GM12878 (cell line): Measurements from ENCODE around the gene SLC47A2. TPM values are rescaled to one million over a fixed set of nuclear protein-coding genes. Genes with fewer than 3 reads are reported as not detected.

Experiments used
- ATAC-seq: fragments of 200-7000 bp; cut with Tn5 transposase; 3 replicates; pipeline ENCODE4 v1.9.1; 2020; ENCODE audit warnings: mild to moderate bottlenecking, moderate library complexity
- BruUV-seq: library from RNA; stranded (reverse); fragments of 400-500 nt; replicated peaks from 2 replicates; lab custom pipeline; 2021; lab: Mats Ljungman, UMichigan
- CTCF ChIA-PET: fragments of 300-600 bp; sonication (Branson Sonifier 250); formaldehyde crosslinking; extraction: SDS; loops from one replicate; lab custom pipeline; 2021; ENCODE audit warnings: inconsistent platforms; lab: Yijun Ruan, JAX
- POLR2A ChIA-PET: fragments of 350-600 bp; formaldehyde crosslinking; extraction: SDS; loops from one replicate; lab custom pipeline; 2021; ENCODE audit warnings: inconsistent platforms; lab: Charles Lee
- RAD21 ChIA-PET: fragments of 300-600 bp; sonication (Branson Sonifier 250); formaldehyde crosslinking; loops from one replicate; lab custom pipeline; 2023; ENCODE audit warnings: antibody characterized with exemption; ENCODE audit not compliant: unreplicated experiment; lab: Charles Lee
- SMC1A ChIA-PET: fragments of 300-600 bp; sonication (Branson Sonifier 250); formaldehyde crosslinking; loops from one replicate; lab custom pipeline; 2023; ENCODE audit not compliant: unreplicated experiment, uncharacterized antibody; lab: Charles Lee
- DNase-seq: peaks from one replicate; pipeline ENCODE4 v3.0.0-alpha.2; 2011; ENCODE audit warnings: low read depth, low spot score
- FAIRE-seq: peaks from 3 replicates; lab custom pipeline; 2011; peaks lifted over from hg19 to GRCh38; lab: Jason Lieb, UNC
- H2AFZ ChIP-seq: 2 replicates; pipeline ENCODE4 v1.6.0; 2011; ENCODE audit warnings: low read depth, low read length, control low read depth; ENCODE audit not compliant: control insufficient read depth
- H3K27ac ChIP-seq: 2 replicates; pipeline ENCODE4 v1.5.1; 2011; ENCODE audit warnings: control low read depth; ENCODE audit not compliant: control insufficient read depth, insufficient read depth
- H3K27me3 ChIP-seq, 2 experiments: replicated peaks in 1 of 2; 2 replicates each; pipeline versions ENCODE4 v1.6.0 to v1.6.1; 2011; ENCODE audit warnings: low read length in 1 of 2; ENCODE audit not compliant: control insufficient read depth in 2 of 2, insufficient read depth in 2 of 2
- H3K36me3 ChIP-seq, 2 experiments: 2 replicates each; pipeline ENCODE4 v1.5.1; 2011; ENCODE audit warnings: low read length in 1 of 2; ENCODE audit not compliant: control insufficient read depth in 2 of 2, insufficient read depth in 2 of 2
- H3K4me1 ChIP-seq: 2 replicates; pipeline ENCODE4 v1.6.1; 2011; ENCODE audit warnings: mild to moderate bottlenecking, low read length, moderate library complexity, mixed read lengths; ENCODE audit not compliant: control insufficient read depth, insufficient read depth
- H3K4me2 ChIP-seq: 2 replicates; pipeline ENCODE4 v1.6.0; 2011; ENCODE audit warnings: control low read depth; ENCODE audit not compliant: control insufficient read depth, insufficient read depth
- H3K4me3 ChIP-seq: fragments of 200-600 bp; sonication (generic); 2 replicates; pipeline ENCODE4 v1.5.1; 2016
- H3K79me2 ChIP-seq: 2 replicates; pipeline ENCODE4 v1.6.0; 2011; ENCODE audit warnings: low read length; ENCODE audit not compliant: control insufficient read depth, insufficient read depth
- H3K9ac ChIP-seq: 2 replicates; pipeline ENCODE4 v1.8.0; 2011; ENCODE audit warnings: low read length, control low read depth, mixed read lengths; ENCODE audit not compliant: control insufficient read depth, insufficient read depth
- H3K9me3 ChIP-seq: replicated peaks from 3 replicates; pipeline ENCODE4 v1.5.1; 2011; ENCODE audit warnings: mild to moderate bottlenecking, low read length; ENCODE audit not compliant: control insufficient read depth, insufficient read depth
- H4K20me1 ChIP-seq: 2 replicates; pipeline ENCODE4 v1.6.0; 2011; ENCODE audit not compliant: control insufficient read depth, insufficient read depth
- BRCA1 ChIP-seq: IDR thresholded peaks from 2 replicates; pipeline ENCODE4 v1.6.1; 2011; ENCODE audit warnings: low read depth, low read length, improper control_type of control experiment
- E2F4 ChIP-seq: IDR thresholded peaks from 2 replicates; pipeline ENCODE4 v1.6.1; 2012; ENCODE audit warnings: low read depth, low read length, improper control_type of control experiment
- EZH2 ChIP-seq: IDR thresholded peaks from 2 replicates; pipeline ENCODE4 v1.6.1; 2012; ENCODE audit warnings: low read depth, mild to moderate bottlenecking, control low read depth, inconsistent platforms, low read length, borderline replicate concordance; ENCODE audit not compliant: control insufficient read depth
- IRF4 ChIP-seq: IDR thresholded peaks from 2 replicates; pipeline ENCODE4 v1.6.1; 2011; ENCODE audit warnings: low read depth, low read length
- MLLT1 ChIP-seq: fragments of 450-650 bp; IDR thresholded peaks from 2 replicates; pipeline ENCODE4 v1.6.1; 2016; ENCODE audit warnings: mild to moderate bottlenecking
- MTA2 ChIP-seq: fragments of 450-650 bp; IDR thresholded peaks from 2 replicates; pipeline ENCODE4 v1.6.1; 2016; ENCODE audit warnings: low read depth, mild to moderate bottlenecking, moderate library complexity
- RBBP5 ChIP-seq: fragments of 200-600 bp; sonication (generic); conservative IDR thresholded peaks from 2 replicates; pipeline ENCODE4 v1.6.1; 2016
- REST ChIP-seq: IDR thresholded peaks from 2 replicates; pipeline ENCODE4 v1.6.1; 2012; ENCODE audit warnings: mild to moderate bottlenecking, low read depth, low read length
- SIX5 ChIP-seq: IDR thresholded peaks from 2 replicates; pipeline ENCODE4 v1.6.1; 2011; ENCODE audit warnings: mild to moderate bottlenecking, low read depth, low read length, moderate library complexity; ENCODE audit not compliant: severe bottlenecking
- SPI1 ChIP-seq: IDR thresholded peaks from 2 replicates; pipeline ENCODE4 v1.6.1; 2011; ENCODE audit warnings: low read depth, mild to moderate bottlenecking, low read length, moderate library complexity, borderline replicate concordance; ENCODE audit not compliant: insufficient read depth
- SREBF2 ChIP-seq: IDR thresholded peaks from 2 replicates; pipeline ENCODE4 v1.6.1; 2012; ENCODE audit warnings: mild to moderate bottlenecking, low read length
- ZBTB33 ChIP-seq: fragments of 450-650 bp; IDR thresholded peaks from 2 replicates; pipeline ENCODE4 v1.6.1; 2017; ENCODE audit warnings: mild to moderate bottlenecking
- ZNF622 ChIP-seq: fragments of 450-650 bp; IDR thresholded peaks from 2 replicates; pipeline ENCODE4 v1.6.1; 2017; ENCODE audit warnings: mild to moderate bottlenecking, inconsistent platforms
- WGBS: methylation state at CpG from one replicate; pipeline ENCODE4 v1.1.6; 2016; ENCODE audit warnings: low lambda C conversion rate; ENCODE audit not compliant: insufficient replicate concordance, insufficient coverage; ENCODE audit errors: missing lambda C conversion rate; 5-methylcytosine and 5-hydroxymethylcytosine counted together
- in situ Hi-C: fragments of 300-500 bp; cut with MboI; formaldehyde crosslinking; loops from 9 replicates; pipeline ENCODE4 v1.14.3; 2018; ENCODE audit warnings: mixed read lengths
- intact Hi-C: fragments of 100-400 bp; cut with micrococcal nuclease; formaldehyde crosslinking; loops from one replicate; pipeline ENCODE4 v1.14.2; 2022; ENCODE audit not compliant: unreplicated experiment
- polyA plus RNA-seq, 11 experiments: library from polyadenylated mRNA; depleted of rRNA in 4 of 11; unstranded in 6 of 11; stranded (reverse) in 5 of 11; fragments of >200 nt; fragmentation: Nextera tagmentation in 4 of 11; fragmentation: Illumina TruSeq in 1 of 11; extraction: Ambion mirVana in 4 of 11; extraction: Trizol in 1 of 11; gene quantifications; 1 replicate in 1 of 11; 2 replicates in 10 of 11; pipeline versions ENCODE4 v1.2.1 to v1.2.3, GENCODE V29; 2011 to 2016; ENCODE audit warnings: inconsistent platforms in 2 of 11, missing spikeins in 2 of 11, low read depth in 1 of 11
- total RNA-seq, 4 experiments: library from RNA; depleted of rRNA in 3 of 4; stranded (reverse); fragments of >200 nt in 3 of 4; fragmentation: Illumina TruSeq in 1 of 4; extraction: Trizol in 1 of 4; gene quantifications; 2 replicates each; pipeline versions ENCODE4 v1.2.1 to v1.2.3, GENCODE V29; 2013 to 2021

The SLC47A2 gene
- total and polyA plus RNA-seq, 10 of the 15 experiments (the other 5 are each of a cell fraction or from before 2014, with no cell fraction given) = not detected

GRCh38 chr17:19747829-19748806 is 31.7 kb upstream of the SLC47A2 start, which contains the start of gene ALDH3A1:
TSS of gene ALDH3A1 (minus strand) at chr17:19748298. CDS start at chr17:19745129, 3,169 bp downstream.
- H3K36me3 ChIP-seq = no peaks in the 10 kb centered on the region
- no peak within 1 kb of the TSS for H3K4me3 ChIP-seq
- intact Hi-C loops = no loop called here
- no peaks in the 10 kb centered on the region for H4K20me1 ChIP-seq
- no peaks in the 10 kb centered on the region for H3K9me3 ChIP-seq
- no peak within 1 kb of the TSS for H3K9ac ChIP-seq
- ChIA-PET POLR2A (no interaction called here), SMC1A (no interaction called here), CTCF (no interaction called here), RAD21 (no interaction called here)
- no peaks in the 10 kb centered on the region for H3K79me2 ChIP-seq
- H3K4me1 ChIP-seq = peaks cover 15% of the 10 kb centered on the region
- H3K4me2 ChIP-seq = no peak within 1 kb of the TSS
- ATAC-seq (no peak), DNase-seq (no peak), FAIRE-seq (no peak)
- no peak within 1 kb of the TSS for H3K27ac ChIP-seq
- no peak within 1 kb of the TSS for H2AFZ ChIP-seq
- no peaks in the 10 kb centered on the region for H3K27me3 ChIP-seq
- no TSS peak for BruUV-seq
- TF ChIP-seq MLLT1 = no peak
- TF ChIP-seq SREBF2 = no peak
- no peak for TF ChIP-seq EZH2
- no peak for TF ChIP-seq SPI1
- TF ChIP-seq RBBP5 = no peak
- no peak for TF ChIP-seq ZBTB33
- no peak for TF ChIP-seq ZNF622
- no peak for TF ChIP-seq E2F4
- no peak for TF ChIP-seq REST
- no peak for TF ChIP-seq SIX5
- TF ChIP-seq IRF4 = no peak
- TF ChIP-seq MTA2 = no peak
- TF ChIP-seq BRCA1 = no peak
- 48% methylated on average over 24 of the region's 25 CpGs for WGBS
- in situ Hi-C loops = no loop called here
